Activated naive CD4-positive, alpha-beta T cell treated with anti-CD3 and anti-CD28 coated beads, Interleukin-2, amount 10 ng/mL, durations not matched to agents 5 hours and 36 hours (primary cell): Measurements from ENCODE around the gene SUCLG1. TPM values are rescaled to one million over a fixed set of nuclear protein-coding genes. Genes with fewer than 3 reads are reported as not detected.

Experiments used
- total RNA-seq, 2 experiments: library from RNA; stranded (reverse); gene quantifications; one replicate each; pipeline ENCODE4 v1.2.3, GENCODE V29; 2021

Gene SUCLG1
- total RNA-seq = 10 to 100 TPM; 71.5 to 73.2 TPM

GRCh38 chr2:84459018-84459943 lies at the start of gene SUCLG1:
Gene SUCLG1, minus strand, starts transcription at chr2:84459280. Its CDS starts 11 bp downstream, at chr2:84459269.

Other genes with a start within 250 kb of the SUCLG1 start
- gene DNAH6, start 57.2 kb upstream of the SUCLG1 start, total RNA-seq = under 1 TPM; 0.12 to 0.53 TPM